ENCODE measurements around the gene SRRM5. TPM values are rescaled to one million over a fixed set of nuclear protein-coding genes. Genes with fewer than 3 reads are reported as not detected.

The SRRM5 gene
- total RNA-seq, 2 donors from 2014 or later = 0.56 TPM; not detected in 1

DNA sequence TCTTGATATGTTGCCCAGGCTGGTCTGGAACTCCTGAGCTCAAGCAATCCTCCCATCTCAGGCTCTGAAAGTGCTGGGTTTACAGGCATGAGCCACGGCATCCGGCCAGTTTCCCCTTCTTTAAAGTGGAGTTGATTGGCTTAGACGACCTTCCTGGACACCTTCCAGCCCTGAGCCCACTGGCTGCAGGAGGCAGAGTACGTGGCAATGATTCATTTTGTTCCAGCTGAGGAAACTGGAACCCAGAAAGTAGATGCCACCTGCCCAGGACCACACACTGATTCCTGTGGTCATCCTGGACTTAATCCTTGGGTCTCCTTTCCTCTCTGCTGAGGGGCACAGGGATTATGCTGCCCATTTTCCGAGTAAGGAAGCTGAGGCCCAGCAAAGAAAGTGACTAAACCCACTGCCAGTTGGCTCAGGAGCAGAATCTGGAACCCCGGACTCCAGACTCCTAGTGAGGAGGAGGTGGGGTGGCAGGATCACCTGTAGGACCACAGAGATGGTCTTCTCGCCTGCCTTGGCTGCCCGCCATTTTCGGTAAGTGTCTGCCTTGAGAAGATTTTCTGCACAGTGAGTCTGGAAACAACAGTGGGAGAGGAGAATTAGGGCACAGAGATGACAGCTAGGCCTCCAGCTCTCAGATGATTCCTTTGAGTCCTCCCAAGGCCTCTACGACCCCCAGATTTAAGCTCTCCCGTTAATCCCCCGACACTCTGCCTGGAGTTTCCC lies 37.3 kb upstream of the SRRM5 start:
- TF ChIP-seq, protein P1, sequence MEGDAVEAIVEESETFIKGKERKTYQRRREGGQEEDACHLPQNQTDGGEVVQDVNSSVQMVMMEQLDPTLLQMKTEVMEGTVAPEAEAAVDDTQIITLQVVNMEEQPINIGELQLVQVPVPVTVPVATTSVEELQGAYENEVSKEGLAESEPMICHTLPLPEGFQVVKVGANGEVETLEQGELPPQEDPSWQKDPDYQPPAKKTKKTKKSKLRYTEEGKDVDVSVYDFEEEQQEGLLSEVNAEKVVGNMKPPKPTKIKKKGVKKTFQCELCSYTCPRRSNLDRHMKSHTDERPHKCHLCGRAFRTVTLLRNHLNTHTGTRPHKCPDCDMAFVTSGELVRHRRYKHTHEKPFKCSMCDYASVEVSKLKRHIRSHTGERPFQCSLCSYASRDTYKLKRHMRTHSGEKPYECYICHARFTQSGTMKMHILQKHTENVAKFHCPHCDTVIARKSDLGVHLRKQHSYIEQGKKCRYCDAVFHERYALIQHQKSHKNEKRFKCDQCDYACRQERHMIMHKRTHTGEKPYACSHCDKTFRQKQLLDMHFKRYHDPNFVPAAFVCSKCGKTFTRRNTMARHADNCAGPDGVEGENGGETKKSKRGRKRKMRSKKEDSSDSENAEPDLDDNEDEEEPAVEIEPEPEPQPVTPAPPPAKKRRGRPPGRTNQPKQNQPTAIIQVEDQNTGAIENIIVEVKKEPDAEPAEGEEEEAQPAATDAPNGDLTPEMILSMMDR (IDR thresholded peaks at IDR 0.05) = no peak
- no peak for DNase-seq (ENCODE audit: low spot score)

DNA sequence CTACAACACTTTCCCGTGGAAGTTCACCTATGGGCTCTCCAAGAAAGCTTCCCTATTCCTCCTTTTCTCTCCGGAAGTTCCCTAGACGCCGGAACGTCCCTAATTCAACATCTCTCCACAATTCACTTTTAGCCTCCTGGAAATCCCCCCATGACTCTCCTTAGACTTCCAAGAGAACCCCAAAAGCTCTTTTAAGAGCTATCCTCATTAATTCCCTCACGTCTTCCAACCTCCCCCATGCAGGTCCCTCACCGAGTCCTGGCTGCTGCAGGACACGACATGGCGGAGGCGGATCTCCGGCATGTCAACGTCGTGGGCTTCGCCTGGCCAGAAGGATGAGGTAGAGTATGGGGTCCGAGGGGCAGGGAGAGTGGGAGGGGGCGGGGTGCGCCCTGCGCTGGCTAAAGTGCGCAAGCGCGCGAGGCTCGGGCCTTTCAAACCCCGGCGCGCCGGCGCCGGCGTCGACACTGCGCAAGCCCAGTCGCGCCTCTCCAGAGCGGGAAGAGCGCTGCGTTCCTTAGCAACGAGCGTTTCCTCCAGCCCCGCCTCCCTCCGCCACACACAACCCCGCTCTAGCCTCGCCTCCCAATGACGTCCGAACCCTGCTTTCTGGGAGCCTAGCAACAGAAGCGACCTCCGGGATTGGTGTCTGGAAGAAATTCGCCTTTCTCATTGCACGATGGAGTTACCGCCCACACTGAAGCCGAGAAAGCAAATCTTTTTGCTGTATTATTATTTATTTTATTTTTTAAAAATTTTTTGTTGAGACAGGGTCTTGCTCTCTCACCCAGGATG lies 36.5 kb upstream of the SRRM5 start, which contains the start of the genes PINLYP and XRCC1:
TSS of gene PINLYP (plus strand) at position 646 of the 795 bp plus-strand sequence. CDS start 1,391 bp downstream, outside the sequence.
TSS of gene XRCC1 (minus strand) at position 372 of the 795 bp plus-strand sequence. CDS start at position 303, 69 bp downstream.
- Histone ChIP-seq H3K36me3 (no peaks in the 10 kb centered on the region), H3K27ac (peak within 1 kb of the TSS; percentile 78 to 89), H3K4me3 (peak within 1 kb of the TSS; percentile 98), H3K4me1 (ENCODE audit: control insufficient read depth in 1 of 2, low read depth in 2 of 2) (peaks cover 10 to 13% of the 10 kb centered on the region in 2 donors), H3K9me3 (no peaks in the 10 kb centered on the region), H3K27me3 (replicated peaks; ENCODE audit: insufficient read depth) (no peaks in the 10 kb centered on the region)
- ATAC-seq (ENCODE audit: insufficient number of reproducible peaks, low FRiP score, low read depth) (peak; percentile 94), DNase-seq (ENCODE audit: low spot score) (peak; percentile 97)
- TF ChIP-seq, protein P1 (IDR thresholded peaks at IDR 0.05) = no peak

More for the DNA sequence above, 37.3 kb upstream of the SRRM5 start:
- no peaks in the 10 kb centered on the region for H3K27me3 ChIP-seq (replicated peaks; ENCODE audit: insufficient read depth)
- no peaks in the 10 kb centered on the region for H3K36me3 ChIP-seq
- H3K4me1 ChIP-seq (ENCODE audit: control insufficient read depth in 1 of 2, low read depth in 2 of 2) = peaks cover 13 to 14% of the 10 kb centered on the region in 2 donors
- ATAC-seq (ENCODE audit: insufficient number of reproducible peaks, low FRiP score, low read depth) = no peak
- peak overlapping the region; percentile 78 to 89 for H3K27ac ChIP-seq
- no peaks in the 10 kb centered on the region for H3K9me3 ChIP-seq
- H3K4me3 ChIP-seq = peak overlapping the region; percentile 98

DNA sequence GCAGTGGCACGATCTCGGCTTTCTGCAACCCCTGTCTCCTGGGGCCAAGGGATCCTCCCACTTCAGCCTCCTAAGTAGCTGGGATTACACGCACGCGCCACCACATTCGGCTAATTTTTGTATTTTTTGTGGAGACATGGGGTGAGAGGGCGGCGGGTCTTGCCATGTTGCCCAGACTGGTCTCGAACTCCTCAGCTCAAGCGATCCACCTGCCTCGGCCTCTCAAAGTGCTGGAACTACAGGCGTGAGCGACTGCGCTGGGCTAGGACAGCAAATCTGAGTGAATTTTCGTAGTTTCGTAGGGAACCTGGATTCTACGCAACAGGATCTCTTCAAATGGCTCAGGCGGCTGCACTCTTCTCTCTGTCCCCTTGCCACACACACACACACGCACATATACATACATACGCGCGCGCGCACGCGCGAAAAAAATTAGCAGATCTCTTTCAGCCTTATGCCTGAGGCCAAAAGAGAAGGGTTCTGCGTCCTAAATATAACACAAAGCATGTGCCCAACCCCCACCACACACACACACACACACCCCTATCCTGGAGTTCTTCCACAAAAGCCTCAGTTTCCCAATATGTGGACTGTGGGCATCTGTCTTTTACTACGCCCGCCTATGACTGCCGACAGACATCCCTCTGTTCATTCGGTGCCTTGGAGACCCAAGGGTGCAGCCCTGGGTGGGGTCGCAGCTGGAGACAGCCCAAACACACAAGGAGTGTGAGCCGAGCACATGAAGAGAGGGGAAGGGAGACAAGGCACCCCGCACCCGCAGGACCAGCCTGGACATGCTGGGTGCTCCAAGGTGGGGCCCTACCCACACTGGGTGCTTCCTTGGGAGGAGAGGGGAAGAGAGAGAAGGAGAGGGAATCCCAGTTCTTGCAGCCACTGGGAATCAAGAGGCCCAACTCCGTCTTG lies 35.7 kb upstream of the SRRM5 start:
- TF ChIP-seq, protein P1 (IDR thresholded peaks at IDR 0.05) = no peak
- Histone ChIP-seq H3K9me3 (no peaks in the 10 kb centered on the region), H3K4me3 (peak overlapping the region; percentile 98), H3K36me3 (no peaks in the 10 kb centered on the region), H3K27ac (peak overlapping the region; percentile 53 to 58), H3K27me3 (replicated peaks; ENCODE audit: insufficient read depth) (no peaks in the 10 kb centered on the region), H3K4me1 (ENCODE audit: control insufficient read depth in 1 of 2, low read depth in 2 of 2) (peaks cover 15 to 17% of the 10 kb centered on the region in 2 donors)
- ATAC-seq (ENCODE audit: insufficient number of reproducible peaks, low FRiP score, low read depth) (no peak), DNase-seq (ENCODE audit: low spot score) (no peak)

DNA sequence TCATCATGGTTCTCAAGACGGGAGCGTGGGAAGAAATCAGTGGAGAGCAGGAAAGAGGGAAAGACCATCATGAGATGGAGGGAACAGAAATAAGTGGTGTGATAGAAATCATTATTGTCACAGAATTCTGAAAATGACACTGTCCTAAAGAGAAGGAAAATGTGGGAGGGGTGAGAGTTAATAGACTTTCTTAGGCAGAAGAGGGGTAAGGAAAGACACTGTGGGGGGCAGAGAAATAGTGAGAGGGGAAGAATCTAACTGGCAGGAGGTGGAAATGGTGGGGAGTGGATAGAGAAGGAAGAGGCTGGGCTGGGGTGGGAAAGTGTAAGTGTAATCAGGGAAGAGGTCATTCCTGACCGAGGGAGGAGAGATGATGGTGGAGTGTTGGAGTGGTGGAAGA lies 33.1 kb upstream of the SRRM5 start:
- TF ChIP-seq, protein P1 (IDR thresholded peaks at IDR 0.05) = no peak
- no peak for ATAC-seq (ENCODE audit: insufficient number of reproducible peaks, low FRiP score, low read depth)

More for the DNA sequence above, 33.1 kb upstream of the SRRM5 start:
- Histone ChIP-seq H3K9me3 (no peaks in the 10 kb centered on the region), H3K27me3 (replicated peaks; ENCODE audit: insufficient read depth) (no peaks in the 10 kb centered on the region), H3K4me3 (no peak overlapping the region), H3K36me3 (no peaks in the 10 kb centered on the region), H3K27ac (no peak overlapping the region), H3K4me1 (ENCODE audit: control insufficient read depth in 1 of 2, low read depth in 2 of 2) (peaks cover 16 to 29% of the 10 kb centered on the region in 2 donors)
- DNase-seq (ENCODE audit: low spot score) = no peak

Measured in thoracic aorta (tissue), 2 donors.